Islet of Langerhans (tissue), 1 donor: ENCODE results near the gene ADGRL3.

Experiments
- FAIRE-seq: peaks from one replicate; lab custom pipeline; 2011; peaks lifted over from hg19 to GRCh38; lab: Jason Lieb, UNC

The ADGRL3 gene

DNA sequence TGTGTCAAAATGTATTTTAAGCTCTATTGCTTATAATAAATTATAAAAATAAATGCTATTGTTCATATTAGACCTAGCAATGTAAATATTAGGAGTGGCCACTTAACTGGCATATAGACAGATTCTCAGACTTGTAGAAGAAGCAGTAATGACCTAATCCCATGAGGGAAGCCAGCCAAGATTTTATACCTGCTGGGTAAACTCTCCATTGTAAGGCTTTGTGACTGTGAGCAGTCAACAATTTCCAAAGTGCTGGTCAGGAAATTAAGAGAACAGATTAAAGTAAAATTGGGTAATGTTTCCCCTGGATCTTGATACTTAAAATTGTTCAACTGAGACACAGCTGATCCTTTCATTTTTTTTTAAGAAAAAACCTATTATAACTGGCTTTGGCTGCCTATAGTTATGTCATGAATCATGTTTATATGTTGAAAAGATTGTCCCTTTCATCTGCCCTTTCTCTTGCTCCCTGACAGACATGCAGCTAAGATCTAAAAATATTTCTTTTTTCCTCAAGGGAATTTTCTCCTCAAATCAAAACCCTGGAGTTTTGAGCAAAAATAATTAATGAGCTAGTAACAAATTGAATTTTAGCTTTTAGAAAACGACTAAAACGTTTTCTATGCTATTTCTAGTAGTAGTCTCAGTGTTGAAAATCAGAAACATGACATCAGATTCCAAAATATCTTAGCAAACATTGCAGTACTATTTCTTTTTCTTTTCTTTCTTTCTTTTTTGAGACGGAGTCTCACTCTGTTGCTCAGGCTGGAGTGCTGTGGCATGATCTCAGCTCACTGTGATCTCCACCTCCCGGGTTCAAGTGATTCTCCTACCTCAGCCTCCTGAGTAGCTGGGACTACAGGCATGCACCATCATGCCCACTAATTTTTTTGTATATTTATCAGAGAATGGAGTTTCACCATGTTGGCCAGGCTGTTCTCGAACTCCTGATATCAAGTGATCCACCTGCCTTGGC, 77.9 kb downstream of the ADGRL3 start:
- FAIRE-seq, result no peak

DNA sequence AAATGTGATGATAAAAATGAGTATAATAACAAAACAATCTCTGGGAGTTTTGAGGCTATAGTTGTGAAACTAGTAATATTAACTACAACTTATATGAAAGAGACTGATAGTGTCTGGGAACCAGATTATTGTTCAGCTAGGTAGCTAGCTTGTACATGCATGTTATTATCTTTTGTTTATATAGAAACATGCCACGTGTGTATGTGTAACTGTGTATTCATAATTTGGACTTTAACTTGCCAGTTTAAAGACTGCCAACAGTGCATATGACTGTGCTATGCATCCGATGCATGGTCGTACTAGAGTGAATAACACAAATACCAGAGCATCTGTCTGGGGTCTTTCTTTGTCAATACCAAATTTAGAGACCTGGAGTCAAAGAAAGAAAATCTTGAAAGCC, 92.2 kb downstream of the ADGRL3 start:
- no peak for FAIRE-seq

DNA sequence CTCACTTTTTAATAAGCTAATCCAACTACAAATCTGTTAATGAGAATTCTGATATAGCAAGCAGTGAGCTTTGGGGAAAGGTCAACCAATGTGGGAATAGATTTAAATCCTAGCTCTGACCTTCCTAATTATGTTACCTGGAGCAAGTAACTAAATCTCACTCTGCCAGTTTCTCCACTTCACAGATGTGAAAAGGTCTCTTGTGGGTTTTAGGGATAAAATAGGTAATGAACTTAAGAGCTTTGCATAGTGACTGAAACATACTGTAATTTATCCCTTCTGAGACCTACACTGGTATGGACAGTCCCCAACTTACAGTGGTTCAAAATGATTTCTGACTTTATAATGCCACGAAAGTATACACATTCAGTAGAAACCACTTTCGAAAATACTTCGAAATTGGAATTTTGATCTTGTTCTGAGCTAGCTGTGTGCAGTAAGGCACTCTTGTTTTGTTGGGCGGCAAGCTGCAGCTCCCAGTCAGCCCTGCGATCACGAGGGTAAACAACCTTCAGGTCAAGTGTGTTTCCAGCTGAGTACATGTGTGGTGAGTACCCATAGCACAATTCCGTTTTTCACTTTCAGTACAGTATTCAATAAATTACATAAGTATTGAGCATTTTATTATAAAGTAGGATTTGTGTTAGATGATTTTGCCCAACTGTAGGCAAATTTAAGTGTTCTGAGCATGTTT, 93.7 kb downstream of the ADGRL3 start:
- FAIRE-seq, result no peak

DNA sequence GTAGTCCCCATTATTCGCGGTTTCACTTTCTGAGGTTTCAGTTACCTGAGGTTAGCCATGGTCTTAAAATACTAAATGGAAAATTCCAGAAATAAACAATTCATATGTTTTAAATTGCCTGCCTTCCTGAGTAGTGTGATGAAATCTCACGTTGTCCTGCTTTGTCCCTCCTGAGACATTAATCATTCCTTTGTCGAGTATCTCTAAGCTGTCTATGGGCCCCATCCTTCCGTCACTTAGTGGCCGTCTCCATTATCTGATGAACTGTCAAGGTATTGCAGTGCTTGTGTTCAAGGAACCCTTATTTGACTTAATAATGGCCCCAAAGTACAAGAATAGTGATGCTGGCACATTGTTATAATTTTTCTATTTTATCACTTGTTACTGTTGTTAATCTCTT, 94.8 kb downstream of the ADGRL3 start:
- FAIRE-seq, result no peak

DNA sequence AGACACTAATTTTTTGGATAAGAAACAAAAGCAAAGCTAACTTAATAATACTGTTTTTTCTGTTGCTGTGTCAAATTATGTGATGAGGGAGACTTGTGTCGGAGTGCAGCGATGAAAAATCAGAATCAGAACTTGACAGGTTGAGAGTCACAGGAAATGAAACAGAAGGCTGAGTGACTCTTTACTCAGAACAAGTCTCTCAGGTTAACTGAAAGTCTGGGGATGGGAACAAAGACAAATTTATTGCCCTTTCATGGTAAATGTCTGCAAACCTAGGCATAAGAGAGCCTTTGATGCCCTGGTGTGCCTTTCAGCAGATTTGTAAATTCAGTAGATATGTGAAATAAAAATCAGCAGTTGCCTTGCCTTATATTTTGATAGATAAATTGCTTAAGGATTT, 96.0 kb downstream of the ADGRL3 start:
- no peak for FAIRE-seq

DNA sequence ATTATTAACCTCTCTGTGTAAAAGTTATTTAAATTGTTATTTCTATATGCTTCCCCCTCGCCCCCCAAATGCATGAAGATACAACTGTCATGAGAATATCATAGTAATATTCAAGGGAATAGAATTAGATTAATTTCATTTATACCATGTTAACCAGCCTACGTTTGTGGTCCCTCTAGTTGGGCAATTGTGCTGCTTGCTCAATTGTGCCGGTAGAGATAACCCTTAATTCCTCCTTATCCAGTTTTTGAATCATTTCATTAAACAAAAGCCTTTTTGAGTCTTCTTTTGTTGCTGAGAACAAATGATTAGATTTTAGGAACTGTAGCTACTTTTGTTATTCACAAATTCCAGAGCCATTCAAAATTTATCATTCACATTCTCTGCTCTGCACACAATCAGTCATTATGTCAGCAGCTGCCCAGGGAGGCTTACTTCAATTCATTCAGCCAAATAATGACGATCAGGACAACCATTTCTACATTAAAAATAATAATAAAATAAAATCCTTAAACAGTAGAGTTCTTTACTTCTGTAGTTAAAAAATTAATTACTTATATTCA, 98.1 kb downstream of the ADGRL3 start:
- no peak for FAIRE-seq

DNA sequence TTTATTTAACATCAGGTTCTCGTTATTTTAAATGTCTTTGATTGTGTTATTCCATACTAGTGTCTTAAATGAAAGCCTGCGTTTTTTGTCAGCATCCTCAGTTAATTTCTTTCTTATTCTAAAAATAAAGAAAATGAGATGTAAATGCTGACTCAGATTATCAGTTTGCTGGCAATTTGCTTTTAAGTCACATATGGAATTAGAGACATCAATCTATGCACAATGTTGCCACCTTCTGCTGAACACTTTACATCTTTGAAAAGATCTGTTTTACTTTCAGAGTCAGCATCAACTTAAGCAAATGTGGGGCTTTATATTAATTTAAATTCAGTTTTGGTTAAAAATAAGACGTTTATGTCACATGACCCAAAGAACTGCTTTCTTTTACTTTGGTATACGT, 99.2 kb downstream of the ADGRL3 start:
- no peak for FAIRE-seq

DNA sequence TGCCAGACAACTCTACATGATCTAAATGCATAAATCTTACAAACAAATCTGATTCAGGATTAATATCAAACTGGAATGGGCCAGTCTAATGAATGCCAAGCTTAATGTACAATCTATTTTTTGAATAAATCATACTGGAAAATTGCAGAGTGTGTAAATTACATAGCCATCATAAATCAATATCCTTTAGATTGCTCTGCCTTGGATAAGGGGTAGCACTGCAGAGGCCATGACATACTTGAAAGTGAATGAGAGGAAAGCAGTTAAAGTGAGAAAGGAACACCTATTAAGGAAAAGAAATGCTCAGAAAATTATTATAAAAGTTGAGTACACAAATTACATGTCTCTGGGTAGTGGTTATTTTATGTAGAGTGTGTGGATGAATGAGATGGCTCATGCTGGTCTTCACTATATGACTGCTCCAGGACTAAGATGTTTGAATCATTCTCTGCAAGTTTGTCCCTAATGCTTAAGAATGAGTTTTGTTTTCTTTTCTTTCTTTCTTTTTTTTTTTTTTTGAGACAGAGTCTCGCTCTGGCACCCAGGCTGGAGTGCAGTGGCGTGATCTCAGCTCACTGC, 100.2 kb downstream of the ADGRL3 start:
- FAIRE-seq, result no peak

DNA sequence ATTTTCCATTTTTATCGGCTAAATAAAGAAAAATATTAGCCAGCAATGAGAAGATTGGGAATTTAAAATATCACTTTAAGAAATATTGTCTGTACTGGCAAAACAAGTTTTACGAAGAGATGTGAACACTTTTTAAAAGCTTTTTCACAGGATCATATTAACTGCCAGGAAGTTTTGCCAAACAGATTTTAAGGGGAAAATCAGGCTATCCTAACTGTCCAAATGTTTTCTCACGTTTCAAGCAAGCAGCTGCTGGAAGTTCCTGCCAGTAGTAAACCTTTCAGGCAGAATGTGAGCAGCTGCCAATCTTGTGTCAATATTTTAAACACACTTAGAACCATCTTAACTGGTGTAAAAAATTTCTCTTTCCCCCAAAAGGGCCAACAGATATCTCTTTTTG, 101.1 kb downstream of the ADGRL3 start:
- no peak for FAIRE-seq

DNA sequence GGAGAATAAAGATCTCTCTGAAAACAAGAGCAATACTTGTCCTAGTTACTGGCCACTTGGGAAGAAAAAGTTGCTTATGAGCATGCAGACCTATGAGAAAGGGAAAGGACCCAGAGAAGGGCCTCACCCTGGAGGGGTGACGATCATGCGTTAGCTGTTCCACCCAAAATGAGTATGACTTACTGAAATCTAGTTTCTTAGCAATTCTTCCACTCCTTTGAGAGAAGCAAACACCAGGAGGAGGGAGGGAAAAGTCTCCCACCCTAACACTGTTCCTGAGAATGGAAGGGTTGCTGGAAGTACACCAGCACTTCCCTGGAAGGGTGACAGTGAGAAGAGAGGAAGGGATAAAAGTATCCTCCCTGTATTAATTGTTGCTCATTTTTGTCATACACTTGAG, 107.9 kb downstream of the ADGRL3 start:
- FAIRE-seq, result no peak

DNA sequence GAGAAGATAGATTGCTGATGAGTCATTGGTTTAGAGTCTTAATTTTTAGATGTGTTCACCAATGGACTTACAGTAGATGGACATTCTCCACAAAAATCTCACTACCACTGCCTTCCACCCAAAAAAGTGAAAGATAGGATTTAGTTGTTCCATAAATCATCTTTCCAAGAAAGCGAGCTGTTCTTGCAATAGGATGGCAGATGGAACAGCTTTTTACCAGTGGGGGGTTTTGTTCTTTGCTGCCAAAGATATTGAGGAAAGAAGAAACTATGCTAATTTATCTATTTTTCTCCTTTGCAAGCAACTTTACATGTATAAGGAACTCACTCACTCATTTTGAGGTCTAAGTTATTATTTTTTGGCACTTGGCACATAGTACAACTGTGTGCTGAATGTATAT, 109.5 kb downstream of the ADGRL3 start:
- FAIRE-seq, result no peak

DNA sequence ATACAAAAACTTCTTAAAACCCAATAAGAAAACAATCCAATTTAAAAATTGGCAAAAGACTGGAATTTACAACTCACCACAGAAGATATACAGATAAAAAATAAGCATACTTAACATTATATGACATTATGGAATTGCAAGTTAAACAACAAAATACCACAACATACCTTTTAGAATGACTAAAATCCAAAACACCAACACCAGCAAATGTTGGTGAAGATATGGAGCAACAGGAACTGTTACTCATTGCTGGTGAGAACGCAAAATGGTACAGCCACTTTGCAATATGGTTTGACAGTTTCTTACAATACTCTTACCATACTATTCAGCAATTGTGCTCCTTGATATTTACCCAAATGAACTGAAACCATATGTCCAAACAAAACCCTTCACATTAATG, 112.4 kb downstream of the ADGRL3 start:
- FAIRE-seq, result no peak

DNA sequence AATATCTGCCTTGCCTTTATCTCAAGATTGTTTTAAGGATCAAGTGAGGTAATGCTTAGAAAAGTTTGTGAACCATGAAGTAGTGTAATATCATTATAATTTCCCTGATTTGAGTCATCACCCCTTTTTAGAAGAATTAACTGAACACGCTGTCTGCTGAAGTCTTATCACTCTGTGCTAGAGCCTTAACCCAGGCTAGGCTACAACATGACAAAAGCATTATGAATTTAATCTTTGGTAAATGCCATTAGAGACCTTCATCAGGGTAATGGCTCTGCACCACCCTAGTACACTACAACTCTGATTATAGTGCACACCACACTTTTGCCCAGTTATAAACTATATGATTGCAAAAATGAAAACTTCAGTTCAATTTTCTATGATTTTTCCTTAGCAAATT, 118.3 kb downstream of the ADGRL3 start:
- no peak for FAIRE-seq

DNA sequence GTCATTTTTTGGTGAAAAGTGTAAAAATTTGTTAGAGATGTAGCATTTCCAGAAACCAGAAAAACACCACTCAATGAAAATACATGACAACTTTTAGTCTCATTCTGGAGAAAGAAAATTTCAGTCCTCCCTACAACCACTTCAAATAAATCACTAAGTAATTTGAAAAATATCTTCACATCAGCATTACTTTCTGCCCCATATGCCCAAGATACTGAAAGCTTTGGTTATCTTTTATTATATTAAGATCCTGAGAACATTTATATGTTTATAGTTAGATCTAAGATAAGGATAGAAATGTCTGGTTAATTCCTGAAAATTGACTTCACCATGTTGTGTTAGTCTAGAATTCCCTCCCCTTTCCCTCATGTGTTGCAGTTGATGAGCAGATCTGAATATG, 119.0 kb downstream of the ADGRL3 start:
- no peak for FAIRE-seq

DNA sequence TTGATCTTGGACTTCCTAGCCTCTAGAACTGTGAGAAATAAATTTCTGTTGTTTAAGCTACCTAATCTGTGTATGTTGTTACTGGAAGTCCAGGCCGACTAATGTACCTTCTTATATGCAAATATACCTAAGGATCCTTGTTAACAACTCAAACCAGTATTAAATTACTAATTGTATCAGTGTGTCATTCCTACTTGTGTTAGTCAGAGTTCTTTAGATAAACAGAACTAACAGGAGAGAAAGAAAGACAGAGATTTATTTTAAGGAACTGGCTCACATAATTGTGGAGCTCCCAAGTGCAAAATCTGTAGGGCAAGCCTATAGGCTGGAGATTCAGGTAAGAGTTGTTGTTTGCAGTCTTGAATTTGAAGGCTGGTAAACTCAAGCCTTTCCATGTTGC, 120.0 kb downstream of the ADGRL3 start:
- no peak for FAIRE-seq

DNA sequence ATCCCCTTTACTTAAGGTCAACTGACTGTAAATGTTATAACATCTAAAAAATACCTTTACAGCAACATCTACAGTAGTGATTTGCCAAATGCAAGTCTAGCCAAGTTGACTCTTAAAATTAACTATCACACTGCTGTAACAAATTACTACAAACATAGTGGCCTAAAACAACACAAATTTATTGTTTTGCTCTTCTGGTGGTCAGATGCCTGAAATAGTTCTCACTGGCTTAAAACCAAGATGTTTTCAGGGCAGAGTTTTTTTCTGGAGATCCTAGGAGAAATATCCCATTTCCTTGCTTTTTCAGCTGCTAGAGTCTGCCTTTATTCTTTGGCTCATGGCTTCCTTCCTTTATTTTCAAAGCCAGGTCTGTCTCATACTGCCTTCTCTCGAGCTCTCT, 120.5 kb downstream of the ADGRL3 start:
- no peak for FAIRE-seq

DNA sequence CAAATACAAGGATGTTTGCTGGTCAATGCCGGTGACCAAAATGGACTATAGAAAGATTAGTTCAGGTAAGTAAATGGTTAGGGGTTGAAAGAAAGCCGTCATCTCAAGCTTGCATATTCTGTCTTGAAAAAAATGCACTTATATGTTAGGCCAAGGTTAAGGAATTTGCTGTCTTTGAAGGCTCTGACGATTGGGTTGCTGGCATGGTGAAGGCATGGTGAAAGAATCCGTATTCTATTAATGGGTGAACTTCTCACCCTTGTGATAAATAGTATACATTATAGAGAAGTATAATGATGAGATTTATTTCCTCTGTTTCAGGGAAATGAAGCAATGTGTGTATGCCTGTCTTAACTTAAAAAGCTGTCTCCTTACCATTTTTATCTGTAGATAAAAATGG, 132.6 kb downstream of the ADGRL3 start:
- no peak for FAIRE-seq

DNA sequence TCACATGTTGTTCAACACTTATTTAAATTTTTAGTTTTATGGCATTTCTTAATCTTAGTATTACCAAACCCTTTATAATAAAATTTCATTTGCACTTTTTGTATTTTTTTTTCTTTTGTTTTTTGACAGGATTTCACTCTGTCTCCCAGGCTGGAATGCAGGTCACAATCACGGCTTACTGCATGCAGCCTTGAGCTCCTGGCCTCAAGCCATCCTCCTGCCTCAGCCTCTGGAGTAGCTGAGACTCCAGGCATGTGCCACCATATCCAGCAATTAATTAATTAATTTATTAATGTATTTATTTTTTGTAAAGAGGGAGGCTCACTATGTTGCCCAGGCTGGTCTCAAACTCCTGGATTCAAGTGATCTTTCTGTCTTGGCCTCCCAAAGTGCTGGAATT, 133.4 kb downstream of the ADGRL3 start:
- FAIRE-seq, result no peak

DNA sequence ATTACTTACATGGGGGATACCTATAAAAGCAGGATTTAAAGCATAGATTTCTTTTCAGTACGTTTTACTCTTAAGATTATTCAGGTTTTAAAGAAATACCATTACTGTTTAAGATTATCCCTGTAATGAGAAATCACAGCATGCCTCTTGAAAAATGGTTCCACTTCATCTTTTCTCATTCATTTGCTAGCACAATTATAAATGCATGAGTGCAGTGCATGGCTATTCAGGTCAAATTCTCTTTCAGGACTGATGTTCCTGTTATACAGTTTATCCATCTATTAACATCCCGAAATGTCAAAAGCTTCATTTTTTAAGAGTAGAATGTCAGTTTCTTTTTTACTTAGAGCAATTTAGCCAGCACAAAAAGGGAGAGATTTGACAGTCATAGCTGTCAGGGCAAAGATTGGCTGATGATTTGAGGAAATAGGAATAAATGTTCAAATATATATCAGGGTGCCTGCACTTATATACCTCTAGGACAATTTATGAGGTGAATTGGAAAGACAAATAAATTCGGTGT, 135.2 kb downstream of the ADGRL3 start:
- no peak for FAIRE-seq

DNA sequence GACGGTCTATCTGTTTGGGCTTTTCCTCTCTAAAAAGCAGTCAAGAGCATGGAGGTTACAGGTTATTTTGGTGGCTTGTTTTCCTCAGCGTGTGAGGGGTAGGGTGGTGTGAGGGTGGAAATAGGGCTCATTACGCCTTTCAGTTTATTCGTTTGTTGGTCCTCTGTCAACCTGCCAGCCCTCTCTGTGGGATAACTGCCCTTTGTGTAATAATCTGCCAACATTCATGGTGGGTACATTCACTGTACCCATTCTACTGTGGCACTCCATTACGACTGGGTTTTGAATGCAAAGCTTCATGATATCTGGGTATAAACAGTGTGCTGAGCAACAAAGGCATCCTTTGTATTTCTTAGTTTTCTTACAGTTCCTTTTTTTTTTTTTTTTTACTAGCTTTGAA, 136.4 kb downstream of the ADGRL3 start:
- no peak for FAIRE-seq

DNA sequence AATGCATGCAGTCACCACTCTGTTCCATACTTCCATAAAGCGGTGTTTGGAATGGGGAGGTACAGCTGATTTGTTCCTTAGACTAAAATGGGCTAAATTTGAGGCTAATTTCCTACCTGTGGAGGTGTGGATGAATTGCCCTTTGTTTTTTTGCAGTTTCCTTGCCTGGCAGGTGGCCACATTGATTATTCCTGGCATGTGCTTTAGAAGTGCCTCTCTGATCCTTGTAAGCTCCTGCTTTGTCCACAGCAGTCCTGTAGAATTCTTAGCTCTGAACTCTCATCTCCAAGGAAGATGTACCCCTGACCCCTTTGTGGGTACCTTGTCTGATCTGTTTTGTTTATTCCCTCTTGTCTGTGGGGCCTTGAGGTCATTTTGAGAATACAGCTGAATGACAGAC, 136.8 kb downstream of the ADGRL3 start:
- FAIRE-seq, result no peak

DNA sequence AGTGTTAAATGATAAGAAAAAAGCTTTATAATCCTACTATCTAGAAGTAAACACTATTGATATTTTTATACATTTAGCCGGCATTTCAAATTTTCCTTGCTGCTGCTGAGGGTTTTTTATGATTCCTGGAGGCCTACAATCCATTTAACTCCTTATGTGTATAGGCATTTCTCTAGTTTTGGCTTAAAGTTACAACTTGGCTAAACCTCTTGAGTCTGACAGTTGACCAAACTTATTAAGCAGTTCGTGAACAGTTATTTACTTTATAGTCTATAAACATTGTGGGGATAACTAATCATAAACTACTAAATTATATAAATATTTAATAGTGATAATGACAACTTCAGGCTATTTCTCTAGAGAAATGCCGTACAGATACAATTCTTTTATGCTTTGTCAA, 141.9 kb downstream of the ADGRL3 start:
- FAIRE-seq, result no peak

DNA sequence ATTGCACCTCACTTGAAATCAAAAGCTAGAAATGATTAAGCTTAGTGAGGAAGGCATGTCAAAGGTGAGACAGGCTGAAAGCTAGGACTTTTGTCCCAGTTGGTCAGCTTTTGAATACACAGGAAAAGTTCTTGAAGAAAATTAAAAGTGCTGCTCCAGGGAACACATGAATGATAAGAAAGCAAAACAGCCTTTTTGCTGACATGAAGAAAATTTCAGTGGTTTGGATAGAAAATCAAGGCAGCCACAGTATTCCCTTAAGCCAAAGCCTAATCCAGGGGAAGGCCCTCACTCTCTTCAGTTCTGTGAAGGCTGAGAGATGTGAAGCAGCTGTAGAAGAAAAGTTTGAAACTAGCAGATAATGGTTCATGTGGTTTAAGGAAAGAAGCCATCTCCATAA, 150.8 kb downstream of the ADGRL3 start:
- no peak for FAIRE-seq
